Skeletal muscle satellite cell (primary cell): ENCODE measurements around the gene ELP4.

ENCODE experiments used
- H3K27me3 ChIP-seq: 2 replicates; pipeline ENCODE4 v1.7.0; 2013; ENCODE audit warnings: low read length; ENCODE audit not compliant: control insufficient read depth, insufficient read depth
- H3K36me3 ChIP-seq: 2 replicates; pipeline ENCODE4 v1.7.0; 2013; ENCODE audit warnings: mild to moderate bottlenecking, control low read depth, low read length; ENCODE audit not compliant: insufficient read depth
- H3K4me1 ChIP-seq: 2 replicates; pipeline ENCODE4 v1.7.0; 2013; ENCODE audit warnings: low read length; ENCODE audit not compliant: control insufficient read depth, insufficient read depth
- H3K4me2 ChIP-seq: 2 replicates; pipeline ENCODE4 v1.7.0; 2013; ENCODE audit warnings: mild to moderate bottlenecking, low read length
- H3K4me3 ChIP-seq: 2 replicates; pipeline ENCODE4 v1.7.0; 2013; ENCODE audit warnings: low read length
- H3K9ac ChIP-seq: 2 replicates; pipeline ENCODE4 v1.7.0; 2013; ENCODE audit warnings: mild to moderate bottlenecking, low read depth, low read length, moderate library complexity
- H3K9me3 ChIP-seq: replicated peaks from 2 replicates; pipeline ENCODE4 v1.7.0; 2013; ENCODE audit warnings: mild to moderate bottlenecking, control low read depth, low read length

Gene ELP4

GRCh38 chr11:31809541-31809856 is 299.9 kb downstream of the ELP4 start:
- H3K4me2 ChIP-seq, result peak overlapping the region; percentile 94
- H3K9ac ChIP-seq, result no peak overlapping the region
- peaks cover 39% of the 10 kb centered on the region for H3K4me1 ChIP-seq
- H3K4me3 ChIP-seq, result no peak overlapping the region
- H3K27me3 ChIP-seq, result peaks cover 97% of the 10 kb centered on the region
- H3K9me3 ChIP-seq, result no peaks in the 10 kb centered on the region
- H3K36me3 ChIP-seq, result no peaks in the 10 kb centered on the region

- H3K9ac ChIP-seq, result no peak overlapping the region
- H3K36me3 ChIP-seq, result no peaks in the 10 kb centered on the region
- peaks cover 34% of the 10 kb centered on the region for H3K4me1 ChIP-seq
- peaks cover 97% of the 10 kb centered on the region for H3K27me3 ChIP-seq
- H3K4me3 ChIP-seq, result peak overlapping the region; percentile 66
- peak overlapping the region; percentile 94 for H3K4me2 ChIP-seq
- no peaks in the 10 kb centered on the region for H3K9me3 ChIP-seq
Measured at GRCh38 chr11:31809857-31810778, 300.6 kb downstream of the ELP4 start.

- Histone ChIP-seq H3K4me3 (peak within 1 kb of the TSS; percentile 66), H3K9me3 (no peaks in the 10 kb centered on the region), H3K36me3 (no peaks in the 10 kb centered on the region), H3K27me3 (peaks cover 97% of the 10 kb centered on the region), H3K4me1 (peaks cover 41% of the 10 kb centered on the region), H3K4me2 (peak within 1 kb of the TSS; percentile 94), H3K9ac (no peak within 1 kb of the TSS)
Measured at GRCh38 chr11:31810779-31811647, 301.4 kb downstream of the ELP4 start, which contains the start of gene PAX6. PAX6 (minus strand) TSS chr11:31811322; CDS start chr11:31806411, 4,911 bp downstream.

- H3K9me3 ChIP-seq, result no peaks in the 10 kb centered on the region
Measured at GRCh38 chr11:31812383-31813381, 303.1 kb downstream of the ELP4 start.

GRCh38 chr11:31813391-31814175 is 304.0 kb downstream of the ELP4 start:
- Histone ChIP-seq H3K4me2 (peak overlapping the region; percentile 80), H3K9ac (no peak overlapping the region), H3K4me1 (peaks cover 63% of the 10 kb centered on the region), H3K9me3 (no peaks in the 10 kb centered on the region), H3K36me3 (no peaks in the 10 kb centered on the region), H3K27me3 (peaks cover 97% of the 10 kb centered on the region), H3K4me3 (peak overlapping the region; percentile 58)

More at GRCh38 chr11:31812383-31813381, 303.1 kb downstream of the ELP4 start:
- Histone ChIP-seq H3K4me1 (peaks cover 58% of the 10 kb centered on the region), H3K4me2 (peak overlapping the region; percentile 80), H3K4me3 (peak overlapping the region; percentile 58), H3K36me3 (no peaks in the 10 kb centered on the region), H3K9ac (no peak overlapping the region), H3K27me3 (peaks cover 97% of the 10 kb centered on the region)

- Histone ChIP-seq H3K9me3 (no peaks in the 10 kb centered on the region), H3K9ac (no peak overlapping the region), H3K4me3 (no peak overlapping the region), H3K4me1 (peaks cover 63% of the 10 kb centered on the region), H3K27me3 (peaks cover 95% of the 10 kb centered on the region), H3K36me3 (no peaks in the 10 kb centered on the region), H3K4me2 (peak overlapping the region; percentile 20)
Measured at GRCh38 chr11:31814176-31814868, 304.8 kb downstream of the ELP4 start.

GRCh38 chr11:31815711-31816467 is 306.3 kb downstream of the ELP4 start:
- Histone ChIP-seq H3K36me3 (no peaks in the 10 kb centered on the region), H3K9ac (no peak overlapping the region), H3K4me3 (peak overlapping the region; percentile 60), H3K27me3 (peaks cover 95% of the 10 kb centered on the region), H3K9me3 (no peaks in the 10 kb centered on the region), H3K4me1 (peaks cover 51% of the 10 kb centered on the region), H3K4me2 (peak overlapping the region; percentile 82)

GRCh38 chr11:31816468-31817053 is 307.0 kb downstream of the ELP4 start:
- H3K9me3 ChIP-seq, result no peaks in the 10 kb centered on the region
- no peak overlapping the region for H3K9ac ChIP-seq
- H3K4me2 ChIP-seq, result peak overlapping the region; percentile 82
- H3K36me3 ChIP-seq, result no peaks in the 10 kb centered on the region
- peaks cover 45% of the 10 kb centered on the region for H3K4me1 ChIP-seq
- H3K4me3 ChIP-seq, result peak overlapping the region; percentile 60
- H3K27me3 ChIP-seq, result peaks cover 96% of the 10 kb centered on the region

- Histone ChIP-seq H3K9me3 (no peaks in the 10 kb centered on the region), H3K36me3 (no peaks in the 10 kb centered on the region), H3K4me2 (peak overlapping the region; percentile 82), H3K9ac (no peak overlapping the region), H3K27me3 (peaks cover 97% of the 10 kb centered on the region), H3K4me1 (peaks cover 43% of the 10 kb centered on the region), H3K4me3 (peak overlapping the region; percentile 7)
Measured at GRCh38 chr11:31817054-31817620, 307.6 kb downstream of the ELP4 start.
